Erythroblast (primary cell): ENCODE results near the gene VPS39.

ENCODE experiments used
- GATA1 ChIP-seq: IDR thresholded peaks from 2 replicates; pipeline ENCODE4 v1.6.1; 2011; ENCODE audit warnings: low read depth, mild to moderate bottlenecking, control low read depth, low read length, moderate library complexity
- POLR2A ChIP-seq: IDR thresholded peaks from 2 replicates; pipeline ENCODE4 v1.6.1; 2011; ENCODE audit warnings: mild to moderate bottlenecking, low read length

DNA sequence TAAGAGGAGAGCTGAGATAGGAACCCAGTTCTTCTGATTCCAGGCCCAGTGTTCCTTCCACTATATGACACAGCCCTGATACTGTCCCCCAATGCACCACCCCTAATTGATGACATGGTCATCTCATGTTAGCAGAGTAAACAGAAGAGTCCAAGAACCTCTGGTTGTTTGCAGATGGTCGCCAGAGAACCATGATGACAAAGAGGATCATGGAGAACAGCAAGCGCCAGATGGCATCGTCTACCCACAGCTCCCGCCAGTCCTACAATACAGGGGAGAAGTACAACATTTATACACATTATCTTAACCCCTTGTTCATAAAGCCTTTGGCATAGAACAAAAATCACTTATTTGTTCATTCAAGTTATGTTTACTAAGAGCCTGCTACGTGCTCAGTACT is 18.5 kb upstream of the VPS39 start:
- TF ChIP-seq POLR2A (no peak), GATA1 (no peak)
